ENCODE results near the gene PADI1.

PADI1 gene

GRCh38 chr1:17287130-17287776 lies 82.3 kb downstream of the PADI1 start:
- peak; percentile 52 for DNase-seq (ENCODE audit: low read depth)
- no peak overlapping the region for H3K4me3 ChIP-seq (ENCODE audit: low read depth, low read length)

GRCh38 chr1:17289721-17290120 lies 84.8 kb downstream of the PADI1 start:
- peak; percentile 44 for DNase-seq (ENCODE audit: low read depth)

GRCh38 chr1:17290553-17290952 lies 85.6 kb downstream of the PADI1 start:
- no peak for DNase-seq (ENCODE audit: low read depth)
- H3K4me3 ChIP-seq (ENCODE audit: low read depth, low read length) = no peak overlapping the region

More at GRCh38 chr1:17289721-17290120, 84.8 kb downstream of the PADI1 start:
- no peak overlapping the region for H3K4me3 ChIP-seq (ENCODE audit: low read depth, low read length)

- H3K4me3 ChIP-seq (ENCODE audit: low read depth, low read length) = no peak overlapping the region
- DNase-seq (ENCODE audit: low read depth) = no peak
These were observed 87.6 kb downstream of the PADI1 start for GRCh38 chr1:17292299-17293160.

- H3K4me3 ChIP-seq (ENCODE audit: low read depth, low read length) = no peak overlapping the region
- DNase-seq (ENCODE audit: low read depth) = no peak
These were observed 88.9 kb downstream of the PADI1 start for GRCh38 chr1:17293681-17294425.

- no peak for DNase-seq (ENCODE audit: low read depth)
- H3K4me3 ChIP-seq (ENCODE audit: low read depth, low read length) = no peak overlapping the region
These were observed 90.4 kb downstream of the PADI1 start for GRCh38 chr1:17295292-17295691.
